T-helper 1 cell treated with Interleukin-12 subunit alpha and Interleukin-12 subunit beta and Interleukin-4 antibody, amounts not matched to agents 30 ng/mL and 1 ng/mL, for 36 hours (primary cell): ENCODE results near the gene ATL1. TPM values are rescaled to one million over a fixed set of nuclear protein-coding genes. Genes with fewer than 3 reads are reported as not detected.

Source experiments
- intact Hi-C: fragments of 100-400 bp; cut with micrococcal nuclease; formaldehyde crosslinking; loops from one replicate; pipeline ENCODE4 v1.15.1; 2024
- total RNA-seq: library from RNA; stranded (reverse); gene quantifications from 2 replicates; pipeline ENCODE4 v1.2.3, GENCODE V29; 2022

Gene ATL1
- total RNA-seq, 1 donor from 2014 or later = 0.56 TPM

GRCh38 chr14:50678163-50678562, 118.2 kb downstream of the ATL1 start:
- intact Hi-C loops = no loop called here

- intact Hi-C loops = no loop called here
Measured at GRCh38 chr14:50679674-50680073, 119.7 kb downstream of the ATL1 start.

Other genes with a start within 250 kb of the ATL1 start
- 9.8 and 11.6 TPM in 2 replicates for gene L2HGDH, start 247.9 kb upstream of the ATL1 start, total RNA-seq
- 15.6 and 16.9 TPM in 2 replicates for gene DMAC2L, start 247.8 kb upstream of the ATL1 start, total RNA-seq
- gene CDKL1, start 163.3 kb upstream of the ATL1 start, total RNA-seq = 7.5 and 9.9 TPM in 2 replicates
- 20.6 and 22.0 TPM in 2 replicates for gene MAP4K5, start 27.6 kb upstream of the ATL1 start, total RNA-seq
- 6.4 and 7.7 TPM in 2 replicates for gene SAV1, start 108.2 kb downstream of the ATL1 start, total RNA-seq